ENCODE data around the gene RIT1. TPM values are rescaled to one million over a fixed set of nuclear protein-coding genes. Genes with fewer than 3 reads are reported as not detected.

Gene RIT1
- total and polyA plus RNA-seq, 2 donors (not counting 3 experiments of a cell fraction or from before 2014, with no cell fraction given): 46.4 to 65.5 TPM

DNA sequence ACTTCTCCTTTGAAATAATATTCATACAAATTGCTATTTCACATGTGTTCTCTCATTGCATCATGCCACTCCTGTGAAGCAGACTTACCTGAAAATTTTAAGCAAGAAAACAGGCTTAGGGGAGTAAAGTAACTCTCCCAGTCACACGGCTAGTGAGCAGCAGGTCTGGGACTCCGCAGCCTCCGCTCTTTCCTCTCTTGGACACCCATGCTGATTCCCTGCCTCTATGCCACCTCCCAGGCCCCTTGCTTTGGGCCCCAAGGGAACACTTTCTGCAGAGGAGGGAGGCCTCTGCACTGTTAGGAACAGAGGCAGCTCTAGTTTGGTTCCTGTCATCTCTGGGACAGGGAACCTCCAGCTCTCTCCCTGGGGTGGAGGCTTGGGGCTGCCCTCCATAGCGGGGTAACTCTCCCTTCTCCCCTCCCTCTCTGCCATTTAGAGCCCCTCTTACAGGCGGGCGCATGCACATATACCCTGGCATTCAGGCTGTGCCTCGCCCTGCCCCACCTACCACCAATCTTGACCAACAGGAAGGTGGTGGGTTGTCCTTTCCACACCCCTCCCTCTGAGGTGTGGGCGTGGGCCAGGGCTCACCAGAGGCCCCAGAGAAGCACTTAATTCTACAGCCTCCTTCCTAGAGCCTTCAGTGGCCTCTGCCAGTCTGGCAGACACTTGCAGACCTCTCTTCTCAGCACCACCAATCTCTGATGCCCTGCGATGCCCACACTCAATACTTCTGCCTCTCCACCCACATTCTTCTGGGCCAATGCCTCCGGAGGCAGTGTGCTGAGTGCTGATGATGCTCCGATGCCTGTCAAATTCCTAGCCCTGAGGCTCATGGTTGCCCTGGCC is 30.1 kb upstream of the RIT1 start, which contains the start of gene RXFP4:
Gene RXFP4, plus strand, starts transcription at position 646 of the 852 bp plus-strand sequence. Its CDS starts 72 bp downstream, at position 718.
- ChIA-PET CTCF (interaction anchor here (0.8 to 3.8 kb wide), 8 partner anchors 21 to 189 kb away, joined by 3 to 142 read pairs (median 6); partner anchors contain the start of gene ARHGEF2), POLR2A (interaction anchor here (0.7 kb wide), 1 partner anchor 37 kb away, joined by 4 read pairs; the partner anchor contains the start of gene ARHGEF2)
- BruUV-seq (replicated peaks): no TSS peak
- DNase-seq (ENCODE audit: low read depth, low spot score): peak; percentile 25
- no peaks in the 10 kb centered on the region for H3K36me3 ChIP-seq (ENCODE audit: control insufficient read depth in 2 of 2, extremely low read depth in 1 of 2, insufficient read depth in 2 of 2, low read length in 2 of 2)
- dilution Hi-C loops (cut with MboI; ENCODE audit: extremely low pct_ligation_motif_present, low sequenced_read_pairs): no loop called here
- H3K9me1 ChIP-seq (replicated peaks; ENCODE audit: control insufficient read depth, extremely low read depth, insufficient read depth, low read length): no peaks in the 10 kb centered on the region
- no peak within 1 kb of the TSS for H2AFZ ChIP-seq (ENCODE audit: low read depth, low read length)
- H3K9me3 ChIP-seq (replicated peaks; ENCODE audit: control insufficient read depth, insufficient read depth, low read length): no peaks in the 10 kb centered on the region
- peak within 1 kb of the TSS; percentile 70 for H3K9ac ChIP-seq (replicated peaks; ENCODE audit: extremely low read depth, insufficient read depth, low read length)
- no peaks in the 10 kb centered on the region for H3K27me3 ChIP-seq (ENCODE audit: control insufficient read depth in 2 of 2, insufficient read depth in 2 of 2, low read length in 2 of 2)
- no peak for FAIRE-seq
- TF ChIP-seq POLR2AphosphoS5 (IDR thresholded peaks at IDR 0.05; ENCODE audit: insufficient read depth, low read depth, low read length) (no peak), FOS (IDR thresholded peaks at IDR 0.05; ENCODE audit: borderline replicate concordance, insufficient read depth, low read length) (no peak), MYC (IDR thresholded peaks at IDR 0.05; ENCODE audit: low read depth, low read length) (no peak), GATA2 (IDR thresholded peaks at IDR 0.05; ENCODE audit: insufficient read depth, insufficient read length, low read depth, low read length) (no peak), EZH2 (IDR thresholded peaks at IDR 0.05; ENCODE audit: borderline replicate concordance, low read depth, low read length, severe bottlenecking) (no peak), JUN (IDR thresholded peaks at IDR 0.05; ENCODE audit: borderline replicate concordance, insufficient read depth, insufficient read length, low read depth) (no peak), POLR2A (IDR thresholded peaks at IDR 0.05; ENCODE audit: low read depth, low read length) (no peak)
- TF ChIP-seq, protein P1, sequence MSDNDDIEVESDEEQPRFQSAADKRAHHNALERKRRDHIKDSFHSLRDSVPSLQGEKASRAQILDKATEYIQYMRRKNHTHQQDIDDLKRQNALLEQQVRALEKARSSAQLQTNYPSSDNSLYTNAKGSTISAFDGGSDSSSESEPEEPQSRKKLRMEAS (IDR thresholded peaks at IDR 0.05; ENCODE audit: insufficient read depth, insufficient read length): no peak
- TF ChIP-seq, protein P2, sequence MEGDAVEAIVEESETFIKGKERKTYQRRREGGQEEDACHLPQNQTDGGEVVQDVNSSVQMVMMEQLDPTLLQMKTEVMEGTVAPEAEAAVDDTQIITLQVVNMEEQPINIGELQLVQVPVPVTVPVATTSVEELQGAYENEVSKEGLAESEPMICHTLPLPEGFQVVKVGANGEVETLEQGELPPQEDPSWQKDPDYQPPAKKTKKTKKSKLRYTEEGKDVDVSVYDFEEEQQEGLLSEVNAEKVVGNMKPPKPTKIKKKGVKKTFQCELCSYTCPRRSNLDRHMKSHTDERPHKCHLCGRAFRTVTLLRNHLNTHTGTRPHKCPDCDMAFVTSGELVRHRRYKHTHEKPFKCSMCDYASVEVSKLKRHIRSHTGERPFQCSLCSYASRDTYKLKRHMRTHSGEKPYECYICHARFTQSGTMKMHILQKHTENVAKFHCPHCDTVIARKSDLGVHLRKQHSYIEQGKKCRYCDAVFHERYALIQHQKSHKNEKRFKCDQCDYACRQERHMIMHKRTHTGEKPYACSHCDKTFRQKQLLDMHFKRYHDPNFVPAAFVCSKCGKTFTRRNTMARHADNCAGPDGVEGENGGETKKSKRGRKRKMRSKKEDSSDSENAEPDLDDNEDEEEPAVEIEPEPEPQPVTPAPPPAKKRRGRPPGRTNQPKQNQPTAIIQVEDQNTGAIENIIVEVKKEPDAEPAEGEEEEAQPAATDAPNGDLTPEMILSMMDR (IDR thresholded peaks at IDR 0.05; ENCODE audit: extremely low read depth in 1 of 2, insufficient read depth in 1 of 2, low read depth in 1 of 2, low read length in 2 of 2): no peak
- H3K27ac ChIP-seq (ENCODE audit: insufficient read depth, low read depth, low read length): peak within 1 kb of the TSS; percentile 90
- peaks cover 28% of the 10 kb centered on the region for H3K4me1 ChIP-seq (ENCODE audit: control insufficient read depth, extremely low read depth, insufficient read depth, low read length)
- peak within 1 kb of the TSS in 1 of 3 experiments; percentile 21 for H3K4me3 ChIP-seq (replicated peaks in 1 of 3; ENCODE audit: insufficient read depth in 1 of 3, low read depth in 1 of 3, low read length in 3 of 3)
- no peaks in the 10 kb centered on the region for H3K79me2 ChIP-seq (ENCODE audit: control insufficient read depth, insufficient read depth, low read length)
- peak within 1 kb of the TSS; percentile 87 for H3K4me2 ChIP-seq (ENCODE audit: insufficient read depth, low read length)
- intact Hi-C loops (cut with micrococcal nuclease): loop anchor here (1.0 kb wide), 2 partner anchors 21 to 112 kb away; partner anchors contain the start of gene UBQLN4
- no peaks in the 10 kb centered on the region for H4K20me1 ChIP-seq (replicated peaks; ENCODE audit: control insufficient read depth, extremely low read depth, insufficient read depth, low read length)
